Measurements from ENCODE around the gene MIDN.

MIDN gene

DNA sequence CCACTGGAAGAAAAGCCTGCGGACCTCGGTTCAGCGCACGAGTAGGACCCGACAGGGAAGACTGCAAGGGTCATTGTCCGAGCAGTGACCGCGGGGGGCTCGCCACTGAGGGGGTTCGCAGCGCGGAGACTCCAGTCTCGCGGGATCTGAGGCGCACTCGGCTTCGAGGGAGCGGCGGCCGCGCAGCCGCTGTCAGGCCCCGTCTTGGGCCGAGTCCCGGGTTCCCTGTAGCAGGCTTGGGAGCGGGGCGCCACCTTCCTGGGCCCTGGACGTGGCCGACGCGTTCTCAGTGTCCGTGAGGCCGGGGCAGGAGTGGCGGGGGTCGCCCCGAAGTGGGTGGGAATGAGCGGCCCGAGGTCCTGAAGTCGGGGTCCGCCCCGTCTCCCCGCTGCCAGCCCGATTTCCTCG lies 26.5 kb downstream of the MIDN start:
- peak overlapping the region; percentile 65; the same call in 1 of the 2 replicates for H3K4me3 ChIP-seq (ENCODE audit: low read length)
- no peak for TF ChIP-seq ZNF274 (IDR thresholded peaks at IDR 0.05; ENCODE audit: low read depth, low read length)

DNA sequence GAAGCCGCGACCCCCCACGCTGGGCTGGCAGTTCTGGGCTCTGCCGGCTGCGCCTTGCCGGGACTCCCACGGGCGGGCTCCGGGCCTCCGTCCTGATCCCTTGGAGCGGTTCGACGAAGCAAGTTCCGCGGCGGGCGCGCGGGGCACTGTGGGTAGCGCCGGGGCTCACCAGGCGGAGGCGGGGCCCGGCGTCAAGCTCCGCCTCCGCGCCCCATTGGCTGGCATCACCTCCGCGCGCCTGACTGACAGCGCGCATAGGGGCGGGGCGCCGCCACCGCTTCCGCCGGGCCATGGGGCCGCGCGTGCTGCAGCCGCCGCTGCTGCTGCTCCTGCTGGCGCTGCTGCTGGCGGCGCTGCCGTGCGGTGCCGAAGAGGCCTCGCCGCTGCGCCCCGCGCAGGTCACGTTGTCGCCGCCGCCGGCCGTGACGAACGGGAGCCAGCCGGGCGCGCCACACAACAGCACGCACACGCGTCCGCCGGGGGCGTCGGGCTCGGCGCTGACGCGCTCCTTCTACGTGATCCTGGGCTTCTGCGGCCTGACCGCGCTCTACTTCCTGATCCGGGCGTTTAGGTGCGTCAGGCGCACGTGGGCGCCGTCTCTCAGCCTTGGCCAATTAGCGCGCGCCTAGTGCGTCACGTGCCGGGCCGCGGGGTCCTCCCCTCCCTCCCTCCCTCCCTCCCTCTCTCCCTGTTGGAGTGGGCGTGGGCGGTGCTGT lies 27.0 kb downstream of the MIDN start, which contains the start of gene FAM174C:
Gene FAM174C, plus strand, starts transcription at position 271 of the 716 bp plus-strand sequence. Its CDS starts 20 bp downstream, at position 291.
- H3K4me3 ChIP-seq (ENCODE audit: low read length) = peak within 1 kb of the TSS; percentile 69; the same call in 1 of the 2 replicates
- TF ChIP-seq ZNF274 (IDR thresholded peaks at IDR 0.05; ENCODE audit: low read depth, low read length) = no peak

DNA sequence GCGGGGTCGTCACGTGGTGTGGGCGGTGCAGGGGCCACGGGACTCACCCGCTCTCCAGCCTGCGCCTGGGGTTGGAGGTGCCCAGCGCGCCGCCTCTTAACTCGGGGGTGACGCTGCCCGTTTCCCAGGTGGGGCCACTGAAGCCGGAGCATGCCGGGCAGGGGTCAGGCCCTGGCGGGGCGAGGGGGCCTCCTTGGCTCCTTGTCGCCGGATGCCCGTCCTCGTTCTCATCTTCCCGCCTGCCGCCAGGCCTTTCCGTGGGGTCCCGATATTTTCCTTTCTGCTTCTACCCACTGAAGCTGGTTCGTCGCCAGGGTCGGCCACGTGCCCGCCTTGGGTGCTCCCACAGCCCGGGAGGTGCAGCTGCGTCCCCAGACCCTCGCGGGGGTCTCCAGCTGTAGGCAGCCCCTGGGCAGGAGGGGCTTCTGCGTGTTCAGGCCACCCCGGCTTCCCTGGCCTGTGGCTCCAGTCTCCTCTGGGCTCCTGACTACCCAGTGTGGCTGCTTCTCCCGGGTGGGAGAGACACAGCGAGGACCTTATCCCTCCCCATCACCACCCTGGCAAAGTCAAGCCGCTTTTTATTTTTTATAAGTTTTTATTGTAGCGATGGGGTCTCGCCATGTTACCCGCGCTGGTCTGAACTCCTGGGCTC lies 27.7 kb downstream of the MIDN start:
- peak overlapping the region; percentile 69; the same call in 1 of the 2 replicates for H3K4me3 ChIP-seq (ENCODE audit: low read length)
- no peak for TF ChIP-seq ZNF274 (IDR thresholded peaks at IDR 0.05; ENCODE audit: low read depth, low read length)

DNA sequence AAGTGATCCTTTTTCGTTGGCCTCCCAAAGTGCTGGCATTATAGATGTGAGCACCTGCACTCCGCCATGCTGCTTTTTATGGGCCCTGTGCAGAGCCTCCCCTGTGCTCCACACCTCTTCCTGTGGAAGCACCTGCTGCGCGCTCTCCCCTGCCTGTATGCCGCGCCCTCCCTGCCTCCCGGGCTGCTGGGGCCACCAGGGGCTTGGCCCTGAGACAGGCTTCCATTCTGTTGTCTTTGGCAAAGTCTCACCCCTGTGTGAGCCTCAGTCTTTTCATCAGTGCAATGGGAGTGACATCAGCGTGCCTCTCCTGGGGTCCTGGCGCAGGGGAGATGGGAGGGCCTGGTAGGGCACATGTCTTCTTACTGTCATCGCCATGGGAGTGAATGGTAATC lies 28.2 kb downstream of the MIDN start:
- TF ChIP-seq ZNF274 (IDR thresholded peaks at IDR 0.05; ENCODE audit: low read depth, low read length) = no peak
- H3K4me3 ChIP-seq (ENCODE audit: low read length) = peak overlapping the region; percentile 69; the same call in 1 of the 2 replicates

DNA sequence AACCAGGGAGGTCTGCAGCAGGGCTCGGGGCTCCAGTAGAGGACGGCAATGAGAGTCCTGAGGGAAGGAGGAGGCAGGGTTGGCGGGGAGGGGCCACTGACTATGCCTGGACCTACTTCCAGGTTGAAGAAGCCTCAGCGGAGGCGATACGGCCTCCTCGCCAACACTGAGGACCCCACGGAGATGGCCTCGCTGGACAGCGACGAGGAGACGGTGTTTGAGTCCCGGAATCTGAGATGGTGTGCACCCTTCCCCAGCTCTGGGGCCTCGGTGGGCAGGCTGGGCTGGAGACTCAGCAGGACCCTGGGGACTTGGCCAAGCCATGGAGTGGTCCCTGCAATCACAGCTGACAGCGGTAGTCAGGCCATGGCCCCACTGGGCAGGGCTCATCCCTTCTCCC lies 28.7 kb downstream of the MIDN start:
- no peak overlapping the region; the same call in 1 of the 2 replicates for H3K4me3 ChIP-seq (ENCODE audit: low read length)
- TF ChIP-seq ZNF274 (IDR thresholded peaks at IDR 0.05; ENCODE audit: low read depth, low read length) = no peak

DNA sequence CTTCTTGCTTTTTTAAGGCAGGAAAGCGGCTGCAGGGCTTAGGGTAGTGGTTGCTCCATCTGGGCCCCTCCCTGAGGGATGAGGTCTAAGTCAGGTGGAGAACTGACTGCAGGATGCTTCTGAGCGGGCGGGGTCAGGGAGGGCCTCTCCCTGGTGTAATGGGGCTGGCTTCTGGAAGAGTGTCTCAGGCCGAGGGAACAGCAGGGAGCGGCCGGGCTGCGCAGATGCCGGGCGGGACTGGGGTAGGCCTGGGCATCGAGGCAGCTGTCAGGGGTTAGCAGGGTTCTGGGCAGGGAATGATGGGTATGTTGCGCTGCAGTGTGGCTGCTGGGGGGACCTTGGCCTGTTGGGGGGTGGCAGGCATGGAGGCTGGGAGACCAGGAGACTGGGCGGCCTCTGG lies 29.7 kb downstream of the MIDN start:
- no peak for TF ChIP-seq ZNF274 (IDR thresholded peaks at IDR 0.05; ENCODE audit: low read depth, low read length)
- no peak overlapping the region for H3K4me3 ChIP-seq (ENCODE audit: low read length)

DNA sequence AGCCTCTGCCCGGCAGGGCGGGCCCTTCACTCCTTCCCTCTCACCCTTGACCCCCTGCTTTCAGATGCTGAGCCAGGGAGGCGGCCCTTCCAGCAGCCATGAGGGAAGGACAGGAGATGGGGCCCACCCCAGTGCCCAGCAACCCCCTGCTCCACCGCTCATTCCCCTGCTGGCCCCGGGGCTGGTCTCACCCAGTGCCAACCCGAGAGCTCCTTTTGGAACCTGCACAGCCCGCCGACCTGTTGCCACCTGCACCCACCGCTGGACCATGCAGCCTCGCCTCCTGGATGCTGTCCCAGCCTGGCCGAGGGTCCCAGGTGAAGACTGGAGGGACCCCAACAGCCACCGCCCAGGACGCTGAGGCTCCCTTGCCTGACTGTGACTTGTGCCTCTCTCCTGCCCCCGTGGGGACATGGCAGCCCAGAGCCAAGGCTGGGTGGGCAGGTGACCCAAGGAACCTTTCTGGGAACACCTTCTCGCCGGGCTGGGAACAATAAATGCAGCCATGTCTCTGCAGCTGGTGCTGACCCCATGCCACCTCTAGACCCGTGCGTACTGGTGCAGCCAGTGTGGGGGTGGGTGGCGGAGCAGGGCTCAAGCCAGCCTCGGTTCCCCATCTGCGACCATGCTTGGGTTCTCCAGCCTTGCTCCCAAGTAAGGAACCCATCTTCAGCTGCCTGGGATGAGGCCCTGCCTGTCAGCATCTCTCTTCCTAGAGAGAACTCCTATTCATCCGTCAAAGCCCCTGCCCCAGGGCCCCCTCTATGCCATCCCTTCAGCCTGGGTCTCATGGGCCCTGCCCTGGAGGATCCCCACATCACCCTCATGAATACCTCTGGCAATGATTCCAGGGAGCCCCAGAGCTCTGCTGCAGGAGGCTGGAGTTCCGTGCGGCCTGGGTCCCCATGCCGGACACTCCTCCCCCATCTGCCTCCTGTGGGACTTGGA lies 30.6 kb downstream of the MIDN start:
- no peak for TF ChIP-seq ZNF274 (IDR thresholded peaks at IDR 0.05; ENCODE audit: low read depth, low read length)
- H3K4me3 ChIP-seq (ENCODE audit: low read length) = no peak overlapping the region

DNA sequence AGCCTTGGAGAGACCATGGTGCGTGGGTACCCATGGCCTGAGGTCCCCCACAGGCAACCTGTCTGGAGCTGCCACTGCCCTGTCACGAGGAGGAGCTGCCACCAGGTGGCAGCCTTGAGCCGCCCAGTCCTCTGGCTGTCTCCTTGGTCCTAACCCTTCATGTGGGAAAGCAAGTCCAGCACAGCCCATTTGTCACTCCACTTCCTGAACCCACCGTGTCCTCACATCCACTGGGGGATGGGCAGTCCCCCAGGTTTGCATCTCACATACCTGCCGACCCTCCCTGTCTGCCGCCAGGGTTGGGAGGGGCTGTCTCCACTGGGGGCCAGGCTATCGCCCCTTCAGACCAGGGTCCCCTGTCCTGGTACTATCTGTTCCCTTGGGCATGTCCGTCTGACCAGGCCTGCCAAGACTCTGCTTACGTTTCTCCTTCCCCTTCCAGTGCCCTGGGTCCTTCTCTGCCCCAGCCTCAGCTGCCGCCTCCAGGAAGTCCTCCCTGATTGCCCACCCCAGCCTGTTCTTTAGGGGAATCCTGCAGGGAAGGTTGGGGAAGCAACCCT lies 31.5 kb downstream of the MIDN start:
- no peak for TF ChIP-seq ZNF274 (IDR thresholded peaks at IDR 0.05; ENCODE audit: low read depth, low read length)

DNA sequence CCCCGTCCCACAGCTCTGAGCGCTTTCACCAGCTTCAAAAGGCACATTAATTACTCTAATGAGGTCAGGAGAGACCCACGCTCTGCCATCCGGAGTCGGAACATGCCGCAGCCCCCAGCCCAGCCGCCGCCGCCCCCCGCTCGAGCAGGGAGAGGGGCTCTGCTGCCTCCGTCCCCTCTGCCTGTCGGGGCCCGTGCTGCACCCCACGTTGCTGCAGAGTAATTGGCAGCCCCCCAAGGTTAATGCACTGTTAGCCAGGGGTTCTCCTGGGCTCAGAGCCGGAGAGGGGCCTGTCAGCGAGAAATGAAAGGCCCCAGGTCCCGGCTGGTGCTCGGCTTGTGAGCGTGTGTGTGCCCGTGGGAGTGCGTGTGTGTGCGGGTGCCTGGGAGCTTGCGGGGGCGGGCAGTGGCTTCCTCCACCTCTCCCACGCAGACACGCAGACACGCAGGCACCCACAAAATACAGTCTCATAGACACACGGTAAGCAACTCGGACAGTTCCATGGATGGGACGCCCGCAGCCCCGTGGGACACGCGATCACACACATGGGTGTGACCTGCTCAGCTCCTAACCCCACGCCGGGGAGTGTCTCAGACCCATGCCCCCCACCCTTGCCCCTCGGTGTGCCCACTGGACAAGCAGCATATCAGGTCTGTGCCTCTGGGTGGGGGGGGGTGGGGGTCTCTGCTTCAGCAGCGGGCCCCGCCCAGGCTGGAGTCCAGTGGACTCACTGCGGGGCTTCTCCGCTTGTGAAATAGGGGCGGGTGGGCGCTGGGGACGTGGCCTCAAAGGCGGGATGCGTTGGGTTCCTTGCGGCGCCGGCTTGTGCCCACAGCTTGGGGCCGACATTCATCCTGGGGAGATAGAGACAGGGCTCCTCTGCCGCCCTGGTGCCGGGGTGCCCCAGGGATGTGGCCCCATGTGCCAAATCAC lies 32.5 kb downstream of the MIDN start:
- no peak for TF ChIP-seq ZNF274 (IDR thresholded peaks at IDR 0.05; ENCODE audit: low read depth, low read length)
- H3K4me3 ChIP-seq (ENCODE audit: low read length) = no peak overlapping the region

More for the DNA sequence above, 31.5 kb downstream of the MIDN start:
- no peak overlapping the region for H3K4me3 ChIP-seq (ENCODE audit: low read length)

DNA sequence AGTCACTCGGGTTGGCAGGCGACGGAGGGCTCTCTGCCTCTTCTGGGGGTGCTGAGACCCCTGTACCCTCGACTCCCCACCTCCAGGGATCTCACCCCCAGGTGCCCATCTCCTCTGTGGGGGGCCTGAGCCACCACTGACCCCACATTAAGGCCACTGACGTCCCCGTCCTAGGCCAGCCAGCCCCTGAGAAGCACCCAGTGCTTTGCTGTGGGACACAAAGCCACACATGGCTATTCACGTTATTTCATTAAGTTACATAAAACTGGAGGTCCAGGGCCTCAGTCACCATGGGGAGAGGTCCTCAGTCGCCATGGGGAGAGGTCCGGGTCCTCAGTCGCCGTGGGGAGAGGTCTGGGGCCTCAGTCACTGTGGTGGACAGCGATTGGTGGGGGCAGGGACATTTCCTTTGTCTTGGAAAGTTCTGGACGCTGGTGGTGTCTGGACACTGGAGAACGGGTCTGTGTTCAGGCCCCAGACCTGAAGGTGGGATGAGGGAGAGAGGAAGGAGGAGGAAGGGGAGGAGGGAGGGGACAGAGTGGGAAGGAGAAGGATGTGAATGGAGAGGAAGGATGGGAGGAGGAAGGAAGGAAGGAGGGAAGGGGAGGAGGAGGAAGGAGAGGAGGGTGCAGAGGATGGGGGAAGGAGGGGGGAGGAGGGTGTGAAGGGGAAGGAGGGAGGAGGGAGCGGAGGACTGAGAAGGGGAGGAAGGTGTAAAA lies 33.3 kb downstream of the MIDN start:
- no peak overlapping the region for H3K4me3 ChIP-seq (ENCODE audit: low read length)
- no peak for TF ChIP-seq ZNF274 (IDR thresholded peaks at IDR 0.05; ENCODE audit: low read depth, low read length)

DNA sequence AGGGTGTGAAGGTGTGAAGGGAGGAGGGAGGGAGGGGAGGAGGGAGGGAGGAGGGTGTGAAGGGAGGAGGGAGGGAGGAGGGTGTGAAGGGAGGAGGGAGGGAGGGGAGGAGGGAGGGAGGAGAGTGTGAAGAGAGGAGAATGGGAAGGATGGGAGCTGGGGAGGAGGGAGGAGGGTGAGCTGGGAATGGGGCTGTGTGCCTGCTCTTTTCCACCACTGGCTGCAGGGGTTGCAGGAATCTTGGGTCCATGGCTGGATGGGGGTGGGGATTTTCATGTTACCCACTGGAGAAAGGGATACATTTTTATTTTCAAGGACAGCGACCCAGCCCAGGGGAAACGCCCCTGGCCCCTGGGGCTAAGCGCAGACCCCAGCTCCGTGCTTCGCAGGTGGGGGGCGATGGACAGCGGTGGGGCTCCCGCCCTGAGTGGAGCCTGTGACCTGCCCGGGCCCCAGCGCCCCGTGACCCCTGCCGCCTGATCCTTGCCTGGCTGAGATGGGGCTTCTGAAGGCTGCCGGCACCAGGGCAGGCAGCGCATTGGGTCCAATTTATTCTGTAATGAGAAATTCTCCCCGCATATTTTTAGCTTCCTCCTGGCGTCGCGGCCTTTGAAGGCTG lies 34.3 kb downstream of the MIDN start:
- no peak overlapping the region for H3K4me3 ChIP-seq (ENCODE audit: low read length)
- TF ChIP-seq ZNF274 (IDR thresholded peaks at IDR 0.05; ENCODE audit: low read depth, low read length) = no peak
